ENCODE results near the gene CDHR1.

CDHR1 gene

DNA sequence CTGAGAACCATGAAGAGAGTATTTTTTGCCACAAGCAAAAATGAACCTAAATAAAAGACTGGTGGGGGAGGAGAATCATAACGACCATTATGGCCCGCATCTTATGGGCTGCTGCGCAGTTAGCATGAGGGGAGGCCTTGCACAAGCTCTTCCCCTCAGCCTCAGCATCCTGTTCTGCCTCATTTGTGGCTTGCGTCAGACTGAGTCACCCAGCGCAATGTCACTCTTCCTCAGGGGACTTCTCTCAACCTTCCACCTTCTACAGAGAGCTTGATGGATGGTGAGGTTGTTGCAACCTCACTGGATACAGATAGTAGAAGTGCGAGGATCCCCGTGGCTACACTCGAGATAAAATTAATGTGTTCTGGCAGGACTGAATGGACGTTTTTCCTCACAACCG, 37.6 kb upstream of the CDHR1 start:
- TF ChIP-seq, protein P1, sequence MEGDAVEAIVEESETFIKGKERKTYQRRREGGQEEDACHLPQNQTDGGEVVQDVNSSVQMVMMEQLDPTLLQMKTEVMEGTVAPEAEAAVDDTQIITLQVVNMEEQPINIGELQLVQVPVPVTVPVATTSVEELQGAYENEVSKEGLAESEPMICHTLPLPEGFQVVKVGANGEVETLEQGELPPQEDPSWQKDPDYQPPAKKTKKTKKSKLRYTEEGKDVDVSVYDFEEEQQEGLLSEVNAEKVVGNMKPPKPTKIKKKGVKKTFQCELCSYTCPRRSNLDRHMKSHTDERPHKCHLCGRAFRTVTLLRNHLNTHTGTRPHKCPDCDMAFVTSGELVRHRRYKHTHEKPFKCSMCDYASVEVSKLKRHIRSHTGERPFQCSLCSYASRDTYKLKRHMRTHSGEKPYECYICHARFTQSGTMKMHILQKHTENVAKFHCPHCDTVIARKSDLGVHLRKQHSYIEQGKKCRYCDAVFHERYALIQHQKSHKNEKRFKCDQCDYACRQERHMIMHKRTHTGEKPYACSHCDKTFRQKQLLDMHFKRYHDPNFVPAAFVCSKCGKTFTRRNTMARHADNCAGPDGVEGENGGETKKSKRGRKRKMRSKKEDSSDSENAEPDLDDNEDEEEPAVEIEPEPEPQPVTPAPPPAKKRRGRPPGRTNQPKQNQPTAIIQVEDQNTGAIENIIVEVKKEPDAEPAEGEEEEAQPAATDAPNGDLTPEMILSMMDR (conservative IDR thresholded peaks at IDR 0.05) = no peak
- no peak overlapping the region for H3K27ac ChIP-seq

DNA sequence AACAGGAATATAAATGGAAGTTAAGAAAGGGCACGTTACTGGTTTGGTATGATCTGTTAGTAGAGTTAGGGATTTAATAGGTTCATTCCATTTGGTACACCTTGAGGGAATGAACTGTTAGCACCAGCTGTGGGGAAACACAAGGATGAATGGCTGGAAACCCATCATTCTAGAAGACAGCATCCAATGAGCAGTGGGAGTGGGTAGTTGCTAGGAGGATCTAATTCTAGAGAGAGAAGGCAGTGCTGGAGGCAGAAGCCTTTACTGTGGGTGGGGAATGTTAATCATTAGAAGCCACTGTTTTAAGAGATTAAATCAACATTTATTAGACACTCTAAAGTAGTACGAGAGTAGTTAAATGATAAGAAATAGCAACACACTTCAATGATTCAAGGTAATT, 36.3 kb upstream of the CDHR1 start:
- H3K27ac ChIP-seq = no peak overlapping the region
- no peak for TF ChIP-seq ZFX (IDR thresholded peaks at IDR 0.05)
- TF ChIP-seq, protein P1 (conservative IDR thresholded peaks at IDR 0.05) = no peak

DNA sequence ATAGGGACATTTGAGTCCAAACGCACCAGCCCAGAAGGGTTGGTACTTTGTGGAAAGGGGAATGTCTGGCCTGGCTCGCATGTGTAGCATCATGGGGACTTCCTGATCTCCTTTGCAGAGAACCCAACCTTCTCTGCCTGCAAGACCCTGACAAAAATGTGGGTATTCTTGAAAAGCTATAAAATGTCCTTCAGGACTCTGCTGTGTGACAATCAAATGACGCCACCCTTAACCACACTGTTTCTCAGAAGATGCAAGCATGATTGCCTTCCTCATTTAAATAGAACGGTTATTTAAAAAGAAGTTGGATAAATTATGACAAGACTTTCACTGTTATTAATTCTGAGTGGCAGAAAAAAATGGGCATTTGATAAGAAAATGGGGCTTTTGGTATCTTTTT, 35.8 kb upstream of the CDHR1 start:
- H3K27ac ChIP-seq = no peak overlapping the region
- TF ChIP-seq, protein P1 (conservative IDR thresholded peaks at IDR 0.05) = no peak
- TF ChIP-seq ZFX (IDR thresholded peaks at IDR 0.05) = no peak

DNA sequence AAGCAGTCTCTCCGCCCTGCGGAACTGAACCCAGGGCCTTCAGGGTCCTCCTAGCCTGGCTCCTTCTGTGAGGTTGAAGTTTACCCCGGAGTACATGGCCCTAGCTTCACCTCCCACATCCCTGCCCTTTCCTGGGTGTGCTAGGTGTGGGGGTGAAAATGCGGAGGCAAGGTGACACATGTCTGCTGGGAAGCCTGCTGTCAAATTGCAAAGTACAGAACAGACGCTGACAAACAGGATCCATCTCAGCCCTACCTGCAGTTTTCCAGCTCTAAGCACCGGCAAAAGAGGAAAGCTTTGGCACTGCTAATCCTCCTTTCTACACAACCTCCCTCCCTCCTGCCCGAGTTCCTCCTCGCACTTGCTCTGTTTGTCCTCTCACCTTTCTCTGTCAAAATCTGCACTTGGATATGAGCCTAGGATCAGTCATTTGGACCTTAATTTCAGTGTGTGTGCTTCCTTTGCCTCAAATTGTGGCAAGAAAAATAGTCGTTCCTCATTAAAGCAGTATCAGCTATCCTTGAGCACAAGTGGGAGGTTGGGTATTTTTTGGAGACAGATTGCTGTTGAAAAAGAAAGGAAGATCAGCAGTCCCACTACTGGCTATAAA, 35.2 kb upstream of the CDHR1 start:
- TF ChIP-seq, protein P1 (conservative IDR thresholded peaks at IDR 0.05) = no peak
- TF ChIP-seq ZFX (IDR thresholded peaks at IDR 0.05) = no peak
- no peak overlapping the region for H3K27ac ChIP-seq

DNA sequence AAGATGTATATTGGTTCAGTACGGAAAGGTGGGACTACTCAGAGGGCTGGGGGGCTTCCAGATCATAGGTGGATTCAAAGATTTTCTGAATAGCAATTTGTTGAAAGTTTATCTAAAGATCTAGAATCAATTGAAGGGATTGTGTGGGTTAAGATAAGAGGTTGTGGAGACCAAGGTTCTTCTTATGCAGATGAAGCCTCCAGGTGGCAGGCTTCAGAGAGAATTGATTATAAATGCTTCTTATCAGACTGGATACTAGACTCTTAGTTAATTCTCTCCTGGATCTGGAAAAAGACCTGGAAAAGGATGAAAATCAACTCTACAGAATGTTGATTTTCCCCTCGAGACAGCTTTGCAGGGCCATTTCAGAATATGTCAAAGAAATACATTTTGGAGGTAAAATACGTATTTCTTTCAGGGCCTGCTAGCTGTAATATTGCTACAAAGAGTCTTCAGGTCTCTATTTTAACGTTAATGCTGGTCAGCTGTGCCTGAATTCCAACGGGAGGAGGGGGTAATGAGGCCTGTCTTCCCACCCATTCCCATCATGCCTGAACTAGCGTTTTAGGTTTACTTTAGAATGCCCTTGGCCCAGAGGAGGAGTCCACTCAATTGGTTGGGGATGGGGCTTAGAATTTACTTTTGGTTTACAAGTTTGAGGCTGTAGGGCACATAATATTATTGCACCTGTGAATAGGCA, 33.5 kb upstream of the CDHR1 start:
- TF ChIP-seq ZFX (IDR thresholded peaks at IDR 0.05) = no peak
- TF ChIP-seq, protein P1 (conservative IDR thresholded peaks at IDR 0.05) = peak; percentile 26
- H3K27ac ChIP-seq = no peak overlapping the region

DNA sequence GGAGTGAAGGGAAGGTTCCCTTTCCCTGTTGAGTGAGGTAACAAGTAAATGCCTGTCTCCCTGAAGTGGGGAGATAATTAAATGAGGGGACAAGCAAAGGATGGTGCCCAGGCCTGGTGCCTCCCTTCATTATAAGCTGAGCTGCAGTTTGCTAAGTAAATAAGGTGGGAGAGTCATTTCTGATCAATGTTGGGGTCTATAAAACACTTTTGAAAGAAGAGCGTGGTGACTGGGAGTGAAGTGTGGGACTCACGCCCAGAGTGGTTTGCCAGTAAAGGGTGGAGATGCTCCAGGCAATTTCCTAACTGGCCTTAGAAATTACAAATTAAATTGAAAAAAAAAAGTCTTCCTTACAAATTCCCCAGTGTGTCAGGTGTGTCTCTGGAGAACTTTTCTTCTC, 30.3 kb upstream of the CDHR1 start:
- TF ChIP-seq, protein P1 (conservative IDR thresholded peaks at IDR 0.05) = no peak
- no peak for TF ChIP-seq ZFX (IDR thresholded peaks at IDR 0.05)
- no peak overlapping the region for H3K27ac ChIP-seq

DNA sequence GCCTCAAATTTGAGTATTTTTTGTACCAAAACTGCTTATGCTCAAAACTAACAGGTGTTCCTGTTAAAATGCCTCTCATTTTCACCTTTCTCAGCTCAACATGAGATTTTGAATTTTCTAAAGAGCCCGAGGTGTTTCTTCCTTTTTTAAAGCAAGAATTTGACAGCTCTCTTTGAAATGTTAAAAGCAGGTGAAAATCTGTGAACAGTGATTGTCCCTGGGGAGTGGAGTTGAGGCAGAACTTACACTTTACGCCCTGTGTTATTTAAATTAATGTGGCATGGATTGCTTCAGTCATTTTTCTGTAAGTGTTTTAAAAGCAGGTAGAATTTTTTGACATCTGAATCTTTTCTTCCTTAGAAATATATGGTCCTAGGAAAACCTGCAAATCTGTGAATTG, 29.9 kb upstream of the CDHR1 start:
- TF ChIP-seq, protein P1 (conservative IDR thresholded peaks at IDR 0.05) = no peak
- no peak for TF ChIP-seq ZFX (IDR thresholded peaks at IDR 0.05)
- H3K27ac ChIP-seq = no peak overlapping the region
